DMS53 treated with DMSO at 0.1 percent for 48 hours (cell line): ENCODE results near the gene MAMDC4.
A peak's percentile ranks its signal among the peaks of the same experiment; 100 is the strongest.
"Not testable (repeated sequence)": the region's sequence is repeated elsewhere in the genome, so short reads cannot be mapped to it uniquely, and the experiment has no call there.

Experiments used
- DNase-seq: peaks from one replicate; lab custom pipeline; 2025; ENCODE audit not compliant: unreplicated experiment; lab: John Stamatoyannopoulos, UW

MAMDC4 gene

DNA sequence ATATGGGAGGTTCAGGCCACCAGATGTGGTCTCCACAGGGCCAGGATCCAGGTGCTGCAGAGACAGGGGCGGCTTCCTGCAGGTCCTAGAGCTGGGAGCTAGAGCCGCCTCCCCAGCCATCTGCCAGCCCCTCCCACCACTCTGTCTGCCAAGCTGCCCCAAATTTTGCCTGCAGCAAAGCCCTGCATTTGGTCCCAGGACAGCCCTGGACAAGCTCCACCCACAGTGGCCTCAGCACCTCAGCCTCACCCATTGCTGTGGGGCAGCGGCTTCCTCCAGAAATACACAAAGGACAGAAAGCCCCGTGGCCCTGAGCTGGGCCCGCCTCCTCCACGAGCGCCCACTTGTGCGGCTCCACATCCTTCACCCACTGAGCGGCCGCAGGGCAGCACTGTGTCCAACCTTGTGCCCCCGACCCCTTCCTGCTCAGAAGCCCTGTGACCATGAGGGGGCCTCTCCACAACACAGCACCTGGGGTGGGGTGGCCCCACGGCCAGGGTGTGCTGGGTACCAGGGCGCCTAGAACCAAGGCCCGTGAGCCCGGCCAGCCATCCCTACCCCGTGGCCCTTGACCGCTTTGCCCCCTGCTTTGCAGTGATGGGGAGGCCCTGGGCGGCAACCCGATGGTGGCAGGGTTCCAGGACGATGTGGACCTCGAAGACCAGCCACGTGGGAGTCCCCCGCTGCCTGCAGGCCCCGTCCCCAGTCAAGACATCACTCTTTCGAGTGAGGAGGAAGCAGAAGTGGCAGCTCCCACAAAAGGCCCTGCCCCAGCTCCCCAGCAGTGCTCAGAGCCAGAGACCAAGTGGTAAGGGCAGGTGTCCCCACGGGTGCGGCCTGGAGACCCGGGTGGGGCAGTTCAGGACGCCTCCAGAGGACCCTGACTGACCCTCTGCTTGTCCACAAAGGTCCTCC lies 13.6 kb upstream of the MAMDC4 start:
- DNase-seq, result no peak

DNA sequence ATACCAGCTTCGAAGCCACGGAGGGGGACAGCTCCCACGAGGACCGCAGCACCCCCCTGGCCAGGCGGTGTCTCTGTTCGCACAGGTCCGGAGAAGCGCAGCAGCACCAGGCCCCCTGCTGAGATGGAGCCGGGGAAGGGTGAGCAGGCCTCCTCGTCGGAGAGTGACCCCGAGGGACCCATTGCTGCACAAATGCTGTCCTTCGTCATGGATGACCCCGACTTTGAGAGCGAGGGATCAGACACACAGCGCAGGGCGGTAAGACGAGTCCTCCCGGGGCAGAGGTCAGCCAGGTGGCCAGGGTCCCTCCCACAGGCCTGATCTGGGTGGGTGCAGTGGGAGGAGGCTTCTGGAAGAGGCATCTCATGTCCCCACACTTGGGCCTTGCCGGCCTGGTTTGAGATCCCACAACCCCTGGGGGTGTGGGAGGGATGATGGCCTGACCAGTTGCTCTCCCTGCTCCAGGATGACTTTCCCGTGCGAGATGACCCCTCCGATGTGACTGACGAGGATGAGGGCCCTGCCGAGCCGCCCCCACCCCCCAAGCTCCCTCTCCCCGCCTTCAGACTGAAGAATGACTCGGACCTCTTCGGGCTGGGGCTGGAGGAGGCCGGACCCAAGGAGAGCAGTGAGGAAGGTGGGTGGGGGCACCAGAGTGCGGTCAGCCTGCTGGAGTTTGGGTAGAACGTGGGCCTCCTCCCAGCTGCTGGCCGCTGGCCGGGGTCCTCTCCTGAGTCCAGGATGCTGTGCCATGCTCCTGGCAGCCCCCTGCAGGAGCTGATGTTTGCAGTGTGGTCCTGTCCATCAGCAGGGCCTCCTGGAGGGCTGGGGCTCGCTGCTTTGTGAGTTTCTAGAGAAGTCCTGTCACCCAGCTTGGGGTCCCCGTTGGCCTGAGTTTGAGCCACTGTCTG lies 12.7 kb upstream of the MAMDC4 start:
- DNase-seq, result no peak

DNA sequence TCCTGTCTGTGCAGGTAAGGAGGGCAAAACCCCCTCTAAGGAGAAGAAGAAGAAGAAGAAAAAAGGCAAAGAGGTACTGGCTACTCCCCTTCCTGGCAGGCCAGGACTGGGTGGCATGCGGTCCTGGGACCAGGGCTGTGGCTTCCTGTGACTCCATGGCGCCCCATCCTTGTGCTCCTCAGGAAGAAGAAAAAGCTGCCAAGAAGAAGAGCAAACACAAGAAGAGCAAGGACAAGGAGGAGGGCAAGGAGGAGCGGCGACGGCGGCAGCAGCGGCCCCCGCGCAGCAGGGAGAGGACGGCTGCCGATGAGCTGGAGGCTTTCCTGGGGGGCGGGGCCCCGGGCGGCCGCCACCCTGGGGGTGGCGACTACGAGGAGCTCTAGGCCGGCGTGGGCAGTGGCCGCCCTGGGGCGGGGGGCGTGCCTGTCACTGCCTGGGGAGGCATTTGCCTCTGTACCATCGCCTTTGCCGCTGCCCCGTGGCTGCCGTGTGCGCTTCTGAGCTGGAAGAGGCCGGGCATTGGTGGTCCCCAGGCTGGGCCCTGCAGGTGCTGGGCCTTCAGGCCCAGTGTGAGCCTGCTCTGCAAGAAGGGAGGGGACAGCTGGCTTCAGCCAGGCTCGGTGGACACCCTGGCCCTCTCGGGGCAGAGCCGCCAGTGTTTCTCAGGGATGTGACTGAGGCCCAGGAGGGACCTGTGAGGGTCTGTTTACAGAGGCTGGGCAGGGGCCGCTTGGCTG lies 11.8 kb upstream of the MAMDC4 start:
- DNase-seq, result peak; percentile 44

DNA sequence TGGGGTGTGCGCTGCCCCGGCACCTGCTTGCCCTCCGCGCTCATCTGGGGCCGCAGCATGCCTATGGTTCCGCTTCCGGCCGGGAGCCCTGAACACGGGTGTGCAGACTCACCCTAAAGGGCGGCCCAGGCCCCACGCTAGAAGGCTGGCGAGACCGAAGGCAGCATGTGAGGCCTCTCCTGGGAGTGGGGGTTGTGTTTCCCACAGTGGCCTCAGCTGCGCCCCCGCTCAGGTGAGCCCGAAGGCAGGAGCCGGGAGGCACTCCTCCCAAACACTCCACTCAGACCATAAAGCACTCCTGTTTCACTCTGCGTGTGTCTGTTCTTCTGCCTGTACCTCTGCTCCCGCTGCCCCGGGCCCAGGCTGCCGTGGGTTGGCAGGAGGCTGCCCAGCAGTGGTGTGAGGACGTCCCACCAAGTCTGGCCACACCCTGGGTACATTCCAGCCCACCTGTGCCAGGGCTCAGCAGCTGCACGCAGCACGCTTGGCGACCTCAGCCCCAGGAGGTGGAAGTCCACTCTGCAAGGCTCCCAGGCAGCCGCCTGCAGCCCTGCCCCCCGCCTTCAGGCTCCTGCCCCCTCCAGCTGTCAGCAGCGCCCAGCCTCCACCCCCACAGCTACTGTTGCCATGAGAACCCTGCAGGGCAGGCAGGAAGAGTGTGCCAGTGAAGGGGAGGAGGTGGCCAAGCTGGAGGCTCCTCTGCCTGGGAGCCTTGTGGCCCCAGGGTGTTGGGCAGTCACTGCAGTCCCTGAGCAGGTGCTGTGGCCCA lies 11.1 kb upstream of the MAMDC4 start:
- DNase-seq, result peak; percentile 86

DNA sequence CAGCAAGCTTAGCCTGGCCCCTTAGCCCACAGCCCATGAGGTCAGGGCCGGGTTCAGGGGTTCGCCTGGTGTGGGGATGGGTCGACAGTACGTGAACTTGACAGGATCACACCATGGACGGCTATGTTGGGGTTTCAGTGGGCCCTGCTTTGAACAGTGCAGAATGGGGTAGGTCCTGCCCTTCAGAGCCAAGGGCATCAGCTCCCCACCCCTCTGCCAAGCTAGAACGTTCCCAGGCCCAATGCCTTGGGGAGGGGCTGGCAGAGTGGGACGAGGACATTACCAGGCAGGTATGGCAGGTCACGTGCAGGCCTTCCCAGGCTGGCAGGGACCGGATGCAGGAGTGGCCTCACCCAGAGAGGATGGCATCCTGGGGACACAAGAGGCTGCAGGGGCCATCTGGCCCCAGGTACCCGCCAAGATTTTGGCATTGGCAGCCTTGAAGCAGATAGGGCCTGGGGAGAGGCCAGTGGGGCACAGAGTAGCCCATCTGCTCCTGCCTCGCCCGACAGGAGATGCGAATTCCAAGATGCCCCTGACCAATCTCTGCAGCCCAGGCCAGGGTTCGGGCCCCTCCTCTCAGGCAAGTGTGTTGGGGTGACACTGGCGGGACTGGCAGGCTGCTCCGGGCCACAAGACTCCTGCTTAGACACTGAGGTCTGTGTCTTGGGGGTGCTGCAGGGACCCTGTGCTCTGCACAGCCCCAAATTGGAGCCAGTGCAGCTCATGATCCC lies 10.3 kb upstream of the MAMDC4 start:
- DNase-seq, result peak; percentile 43

DNA sequence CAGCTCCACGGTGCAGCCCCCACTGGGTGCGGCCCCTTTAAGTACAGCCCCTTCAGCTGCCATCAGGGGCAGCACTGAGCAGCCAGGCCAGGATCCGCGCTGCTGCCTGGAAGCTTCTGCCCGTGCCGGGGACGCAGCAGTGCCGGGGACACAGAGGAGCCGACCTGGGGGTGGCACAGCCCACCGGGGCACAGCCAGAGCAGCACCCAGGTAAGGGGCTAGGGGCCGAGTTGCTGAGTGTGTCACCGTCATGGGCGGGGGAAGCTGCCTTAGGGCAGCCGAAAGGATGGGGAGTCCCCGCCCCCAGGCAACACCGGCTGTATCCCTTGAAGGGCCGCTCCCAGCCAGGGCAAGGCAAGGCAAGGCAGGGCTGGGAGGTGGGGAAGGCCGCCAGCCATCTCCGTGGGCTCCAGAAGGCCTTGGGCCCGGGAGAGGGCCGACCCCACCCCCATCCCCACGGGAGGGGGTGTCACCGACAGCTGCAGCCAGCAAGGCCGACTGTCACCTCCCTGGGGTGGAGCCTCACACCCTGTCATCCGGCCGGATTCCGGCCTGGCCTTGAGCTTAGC lies 9.7 kb upstream of the MAMDC4 start, which contains the start of gene AJM1:
AJM1 (plus strand) TSS at position 99 of the 569 bp plus-strand sequence. CDS start 1,937 bp downstream, outside the sequence.
- DNase-seq, result peak; percentile 35

DNA sequence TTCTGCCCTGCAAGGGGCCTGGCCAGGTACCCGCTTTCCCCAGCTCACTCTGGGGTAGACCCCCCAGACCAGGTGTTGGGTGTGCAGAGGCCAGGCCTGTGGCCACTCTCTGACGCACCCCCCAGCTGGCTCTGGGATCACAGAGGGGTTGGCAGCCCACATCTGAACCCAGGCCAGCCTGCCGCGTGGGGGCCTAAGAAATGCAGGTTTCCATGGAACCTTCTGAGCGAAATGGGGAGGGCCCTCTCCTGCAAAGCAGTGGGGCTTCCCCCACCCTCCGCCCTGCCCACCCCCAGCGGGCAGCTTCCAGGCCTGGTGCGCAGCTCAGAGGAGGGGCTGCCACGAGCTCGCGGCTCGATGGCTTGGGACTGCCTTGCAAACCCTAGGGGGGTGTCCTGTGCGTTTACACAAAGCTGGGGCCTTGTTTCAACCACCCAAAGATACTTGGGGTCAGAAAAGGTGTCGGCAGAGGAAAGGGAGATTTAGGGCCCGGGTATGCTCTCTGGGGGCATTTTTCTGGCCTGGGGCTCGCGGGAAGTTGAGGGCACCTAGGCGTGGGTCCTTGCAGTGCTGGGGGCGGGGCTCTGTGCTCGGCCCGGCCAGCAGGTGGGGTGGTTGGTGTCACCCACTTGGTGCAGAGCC lies 8.9 kb upstream of the MAMDC4 start:
- not testable (repeated sequence) for DNase-seq

DNA sequence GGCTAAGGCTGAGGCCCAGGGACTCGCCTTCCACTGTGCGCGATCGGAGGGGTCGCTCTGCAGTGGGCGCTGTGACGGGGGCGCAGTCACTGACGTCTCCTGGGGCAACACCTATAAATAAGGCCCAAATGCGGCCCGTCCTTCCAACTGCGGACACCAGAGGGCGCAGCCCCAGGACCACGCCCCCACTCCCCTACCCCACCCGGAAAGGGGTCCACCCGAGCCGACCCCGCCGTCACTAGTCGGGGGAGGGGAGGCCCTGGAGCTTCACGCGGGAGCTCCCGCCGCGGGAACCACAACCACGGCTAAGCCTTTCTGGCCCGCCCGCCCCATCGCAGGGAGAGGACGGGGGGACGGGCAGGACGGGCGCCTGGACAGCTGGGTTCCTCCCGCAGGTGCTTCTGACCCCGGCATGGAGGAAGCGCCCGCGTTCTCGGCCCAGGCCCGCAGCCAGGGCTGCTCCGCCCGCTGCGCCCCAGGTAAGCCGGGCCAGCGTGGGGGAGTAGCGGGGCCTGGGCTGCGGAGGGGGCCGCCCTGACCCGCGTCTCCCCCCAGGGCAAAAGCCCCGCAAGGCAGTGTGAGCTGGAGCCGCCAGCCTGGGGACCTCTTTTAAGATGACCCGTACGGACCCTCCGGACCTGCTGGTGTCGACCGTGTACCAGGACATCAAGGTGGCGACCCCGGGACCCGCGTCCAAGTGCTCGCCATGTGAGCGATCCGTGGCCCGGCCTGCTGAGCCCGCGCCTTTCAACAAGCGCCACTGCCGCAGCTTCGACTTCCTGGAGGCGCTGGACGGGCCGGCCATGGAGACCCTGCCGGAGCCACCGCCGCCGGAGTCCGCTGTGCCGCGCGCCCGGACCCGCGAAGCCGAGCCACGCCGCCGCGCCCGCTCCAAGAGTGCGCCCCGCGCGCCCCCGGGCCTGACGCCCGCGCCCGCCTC lies 8.1 kb upstream of the MAMDC4 start:
- not testable (repeated sequence) for DNase-seq

DNA sequence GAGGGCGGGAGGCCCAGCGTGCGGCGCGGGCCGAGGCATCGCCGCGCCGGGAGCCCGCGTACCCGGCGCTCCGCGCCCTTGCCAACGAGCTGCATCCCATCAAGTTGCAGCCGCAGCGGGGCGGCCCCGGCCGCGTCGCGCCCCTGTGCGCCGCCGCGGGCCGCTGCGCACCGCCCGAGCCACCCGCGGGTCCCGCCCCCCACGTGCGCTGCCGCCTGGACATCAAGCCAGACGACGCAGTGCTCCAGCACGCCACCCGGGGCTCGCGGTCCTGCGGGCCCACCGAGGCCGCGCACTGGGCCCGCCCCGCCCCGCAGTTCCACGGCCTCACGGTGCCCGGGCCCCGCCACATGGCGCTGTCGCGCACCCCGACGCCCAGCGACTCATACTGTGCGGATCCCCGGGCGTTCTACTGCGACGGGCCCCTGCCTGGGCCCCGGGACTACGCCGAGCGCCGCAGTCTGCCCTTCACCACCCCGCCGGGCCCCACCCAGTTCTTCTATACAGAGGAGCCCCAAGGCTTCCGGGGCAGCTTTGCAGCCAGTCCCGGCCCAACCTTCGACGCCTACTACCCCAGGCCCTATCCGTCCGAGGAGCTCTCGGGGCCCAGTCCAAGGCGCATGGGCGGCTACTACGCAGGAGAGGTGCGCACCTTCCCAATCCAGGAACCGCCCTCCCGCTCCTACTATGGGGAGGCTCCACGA lies 7.2 kb upstream of the MAMDC4 start:
- no peak for DNase-seq

DNA sequence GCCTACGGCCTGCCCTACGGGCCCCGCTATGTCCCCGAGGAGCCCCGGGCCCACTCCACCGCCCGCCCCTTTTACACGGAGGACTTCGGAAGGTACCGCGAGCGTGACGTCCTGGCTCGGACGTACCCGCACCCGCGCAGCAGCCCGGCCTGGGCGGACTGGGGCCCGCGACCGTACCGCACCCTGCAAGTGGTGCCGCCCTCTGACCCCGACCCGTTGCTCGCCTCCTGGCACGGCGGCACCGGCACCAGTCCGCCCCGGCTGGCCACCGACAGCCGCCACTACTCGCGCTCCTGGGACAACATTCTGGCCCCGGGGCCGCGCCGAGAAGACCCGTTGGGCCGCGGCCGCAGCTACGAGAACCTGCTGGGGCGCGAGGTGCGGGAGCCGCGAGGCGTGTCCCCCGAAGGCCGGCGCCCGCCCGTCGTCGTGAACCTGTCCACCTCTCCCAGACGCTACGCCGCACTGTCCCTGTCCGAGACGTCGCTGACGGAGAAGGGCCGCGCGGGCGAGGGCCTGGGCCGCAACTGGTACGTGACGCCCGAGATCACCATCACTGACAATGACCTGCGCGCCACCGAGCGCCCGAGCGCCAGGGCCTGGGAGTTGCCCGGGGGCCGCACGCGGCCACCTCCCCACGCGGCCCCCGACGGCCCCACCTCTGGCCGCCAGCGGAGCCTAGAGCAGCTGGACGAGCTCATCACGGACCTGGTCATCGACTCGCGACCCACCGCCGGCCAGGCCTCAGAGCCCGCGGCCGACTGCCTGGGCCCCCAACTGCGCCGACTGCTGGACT lies 6.5 kb upstream of the MAMDC4 start:
- DNase-seq, result no peak

DNA sequence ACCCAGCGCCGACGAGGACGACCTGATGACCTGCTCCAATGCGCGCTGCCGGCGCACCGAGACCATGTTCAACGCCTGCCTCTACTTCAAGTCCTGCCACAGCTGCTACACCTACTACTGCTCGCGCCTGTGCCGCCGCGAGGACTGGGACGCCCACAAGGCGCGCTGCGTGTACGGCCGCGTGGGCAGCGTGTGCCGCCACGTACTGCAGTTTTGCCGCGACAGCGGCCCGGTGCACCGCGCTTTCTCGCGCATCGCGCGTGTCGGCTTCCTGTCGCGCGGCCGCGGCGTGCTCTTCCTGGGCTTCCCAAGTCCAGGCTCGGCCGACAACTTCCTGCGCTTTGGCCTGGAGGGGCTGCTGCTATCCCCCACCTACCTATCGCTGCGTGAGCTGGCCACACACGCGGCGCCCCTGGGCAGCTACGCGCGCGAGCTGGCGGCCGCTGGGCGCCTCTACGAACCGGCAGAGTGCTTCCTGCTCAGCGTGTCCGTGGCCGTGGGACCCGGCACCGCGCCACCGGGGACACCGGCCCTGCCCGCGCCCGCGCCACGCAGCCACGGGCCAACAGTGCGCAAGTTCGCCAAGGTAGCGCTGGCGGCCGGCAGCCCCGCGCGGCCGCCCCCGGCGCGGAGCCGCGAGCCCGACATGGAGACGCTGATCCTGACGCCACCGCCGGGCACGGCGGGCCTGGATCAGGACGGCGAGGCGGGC lies 5.6 kb upstream of the MAMDC4 start:
- peak; percentile 14 for DNase-seq

DNA sequence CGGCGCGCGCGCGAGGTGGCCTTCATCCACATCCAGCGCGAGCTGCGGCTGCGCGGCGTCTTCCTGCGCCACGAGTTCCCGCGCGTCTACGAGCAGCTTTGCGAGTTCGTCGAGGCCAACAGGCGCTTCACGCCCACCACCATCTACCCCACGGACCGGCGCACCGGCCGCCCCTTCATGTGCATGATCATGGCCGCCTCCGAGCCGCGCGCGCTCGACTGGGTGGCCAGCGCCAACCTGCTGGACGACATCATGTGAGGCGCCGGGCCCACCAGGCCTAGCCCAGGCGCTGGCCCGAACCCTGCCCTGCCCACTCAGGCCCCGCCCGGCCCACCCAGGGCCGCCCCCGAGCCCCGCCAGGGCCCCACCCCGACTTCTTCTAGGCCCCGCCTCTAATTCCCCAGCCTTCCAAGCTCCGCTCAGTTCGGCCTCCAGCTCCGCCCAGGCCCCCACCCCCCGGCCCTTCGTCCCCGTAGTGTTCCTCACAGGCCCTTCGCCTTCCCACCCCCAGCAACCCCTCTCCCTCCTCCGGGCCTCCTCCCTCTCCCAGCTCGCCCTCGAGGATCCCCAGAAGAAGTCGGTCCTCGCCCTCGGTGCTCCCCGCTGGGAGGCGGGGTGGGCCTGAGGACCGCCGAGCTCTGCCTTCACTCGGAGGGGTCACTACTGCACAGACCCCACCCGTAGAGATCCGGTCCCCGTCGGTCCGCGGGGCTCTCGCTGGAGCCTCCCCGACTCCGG lies 4.9 kb upstream of the MAMDC4 start:
- DNase-seq, result peak; percentile 70

DNA sequence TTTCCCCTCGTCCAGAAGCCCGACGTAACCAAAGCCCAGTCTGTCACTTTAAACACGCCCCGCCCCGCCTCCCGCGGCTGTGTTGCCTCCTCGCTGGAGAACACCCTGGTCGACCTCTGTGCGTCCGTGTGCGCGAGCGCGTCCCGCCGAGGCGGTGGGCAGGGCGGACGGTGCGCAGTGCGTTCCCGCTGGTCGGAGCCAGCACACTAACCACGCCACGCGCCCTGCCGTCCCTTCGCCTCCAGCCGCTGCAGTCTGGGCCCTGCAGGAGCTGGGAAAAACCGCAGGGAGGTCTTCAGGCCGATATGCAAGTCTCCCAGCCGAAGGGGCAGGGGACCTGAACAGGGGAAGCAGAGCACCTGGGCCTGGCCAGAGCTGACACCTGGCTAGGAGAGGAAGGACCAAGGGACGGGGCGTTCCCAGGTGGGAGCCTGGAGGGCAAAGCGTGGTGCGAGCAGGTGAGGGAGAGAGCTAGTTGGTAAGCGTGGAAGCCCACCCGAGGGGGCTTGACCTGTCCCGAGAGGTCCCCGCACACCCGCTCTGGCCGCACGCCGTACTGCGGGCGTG lies 4.2 kb upstream of the MAMDC4 start:
- DNase-seq, result peak; percentile 84

DNA sequence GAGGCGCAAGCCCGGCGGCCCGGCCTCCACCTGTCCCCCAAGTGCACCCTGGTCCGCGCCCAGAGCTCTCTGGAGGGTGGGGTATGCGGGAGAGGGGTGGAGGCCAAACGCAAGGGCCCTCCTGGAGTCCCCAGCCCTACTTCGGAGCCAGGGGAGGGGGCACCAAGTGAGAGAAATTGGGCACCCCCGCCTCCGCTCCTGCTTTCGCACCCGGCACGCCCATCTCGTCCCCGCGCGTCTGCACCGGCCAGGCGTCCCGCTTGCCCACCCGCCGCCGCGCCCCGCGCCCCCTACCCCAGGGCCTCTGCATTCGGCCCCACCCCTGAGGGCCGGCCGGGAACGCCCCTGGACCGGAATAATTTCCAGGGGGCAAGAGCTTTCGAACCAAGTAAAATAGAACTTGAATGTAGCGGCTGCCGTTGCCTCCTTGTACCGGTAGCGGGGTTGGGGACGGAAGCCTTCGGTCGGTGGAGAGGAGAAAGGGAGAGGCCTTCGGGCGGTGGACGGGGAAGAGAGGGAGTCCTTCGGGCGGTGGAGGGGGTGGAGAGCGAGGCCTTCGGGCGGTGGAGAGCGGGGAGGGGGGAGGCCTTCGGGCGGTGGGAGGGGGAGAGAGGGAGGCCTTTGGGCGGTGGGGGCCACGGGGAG lies 3.6 kb upstream of the MAMDC4 start:
- peak; percentile 17 for DNase-seq
